GM12872 (cell line): Measurements from ENCODE around the gene ADCY3.

ENCODE experiments used
- CTCF ChIP-seq: IDR thresholded peaks from 3 replicates; pipeline ENCODE4 v1.5.1; 2011; ENCODE audit warnings: low read depth, mild to moderate bottlenecking, low read length, moderate library complexity; ENCODE audit not compliant: insufficient read depth

The ADCY3 gene

GRCh38 chr2:24857746-24858145 is 62.3 kb downstream of the ADCY3 start:
- no peak for TF ChIP-seq CTCF

- no peak for TF ChIP-seq CTCF
Measured at GRCh38 chr2:24856791-24857211, 63.2 kb downstream of the ADCY3 start.

DNA sequence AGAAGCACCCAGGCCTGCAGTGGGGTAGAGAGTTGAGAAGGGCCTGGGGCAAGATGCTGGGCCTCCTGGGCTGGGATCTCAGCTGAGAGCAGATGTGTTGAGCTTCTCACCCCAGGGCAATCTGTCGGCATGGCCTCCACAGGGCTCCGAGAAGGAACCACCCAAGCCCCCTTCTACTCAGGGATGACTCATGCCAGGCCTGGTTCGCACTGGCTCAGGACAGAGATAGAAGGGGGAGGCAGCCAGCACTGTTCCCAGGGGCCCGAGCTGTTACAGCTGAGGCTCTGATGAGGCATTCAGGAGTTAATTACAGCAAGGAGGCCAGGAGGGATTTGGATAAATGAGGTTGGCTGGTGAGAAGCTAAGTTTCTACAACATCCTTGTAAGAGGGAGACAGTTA is 64.3 kb downstream of the ADCY3 start:
- no peak for TF ChIP-seq CTCF

DNA sequence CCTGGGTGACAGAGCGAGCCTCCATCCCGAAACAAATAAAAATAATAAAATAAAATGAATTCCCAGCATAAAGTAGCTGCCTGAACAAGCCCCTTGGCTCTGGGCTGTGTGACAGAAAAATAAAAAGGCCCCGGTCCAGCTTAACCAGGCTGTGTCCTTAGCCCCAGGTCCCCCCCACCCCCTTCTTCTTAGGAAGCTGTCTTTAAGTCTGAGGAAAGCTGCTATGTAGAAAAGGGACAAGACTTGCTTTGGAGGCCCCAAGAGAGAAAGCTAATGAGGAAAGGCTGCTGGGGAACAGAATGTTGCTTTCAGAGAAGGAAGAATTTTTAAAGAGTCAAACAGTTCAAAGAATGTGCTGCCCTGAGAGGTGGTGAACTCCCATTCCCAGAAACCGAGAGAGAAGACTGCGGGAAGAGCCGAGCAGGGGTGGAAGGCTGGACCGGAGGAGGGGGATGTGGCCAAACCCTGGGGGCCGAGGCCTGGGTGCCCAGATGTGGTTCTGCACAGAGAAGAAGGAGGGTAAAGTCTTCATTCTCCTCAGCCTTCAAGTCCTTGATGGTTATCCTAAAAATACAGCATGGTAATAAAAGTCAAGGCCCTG is 64.9 kb downstream of the ADCY3 start:
- TF ChIP-seq CTCF: no peak

DNA sequence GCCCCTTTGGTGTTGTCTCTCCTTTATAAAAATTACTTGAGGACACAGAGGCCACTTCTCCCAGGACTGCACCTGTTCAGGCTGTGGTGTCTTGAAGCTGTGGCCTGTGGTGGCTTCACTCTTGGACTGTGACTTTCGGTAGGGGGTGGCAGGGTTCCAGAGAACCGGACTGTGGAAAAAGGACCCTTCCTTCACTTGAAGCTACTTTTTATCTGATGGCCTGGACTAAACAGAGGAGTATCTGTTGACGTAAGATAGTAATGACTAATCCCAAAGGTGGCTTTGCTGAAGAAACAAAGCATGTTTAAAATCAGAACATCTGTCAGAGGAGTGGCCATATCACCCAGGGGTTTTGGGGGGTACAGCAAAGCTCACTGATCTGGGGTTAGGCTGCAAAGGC is 66.0 kb downstream of the ADCY3 start:
- TF ChIP-seq CTCF: no peak

GRCh38 chr2:24853046-24853445 is 67.0 kb downstream of the ADCY3 start:
- TF ChIP-seq CTCF: no peak

DNA sequence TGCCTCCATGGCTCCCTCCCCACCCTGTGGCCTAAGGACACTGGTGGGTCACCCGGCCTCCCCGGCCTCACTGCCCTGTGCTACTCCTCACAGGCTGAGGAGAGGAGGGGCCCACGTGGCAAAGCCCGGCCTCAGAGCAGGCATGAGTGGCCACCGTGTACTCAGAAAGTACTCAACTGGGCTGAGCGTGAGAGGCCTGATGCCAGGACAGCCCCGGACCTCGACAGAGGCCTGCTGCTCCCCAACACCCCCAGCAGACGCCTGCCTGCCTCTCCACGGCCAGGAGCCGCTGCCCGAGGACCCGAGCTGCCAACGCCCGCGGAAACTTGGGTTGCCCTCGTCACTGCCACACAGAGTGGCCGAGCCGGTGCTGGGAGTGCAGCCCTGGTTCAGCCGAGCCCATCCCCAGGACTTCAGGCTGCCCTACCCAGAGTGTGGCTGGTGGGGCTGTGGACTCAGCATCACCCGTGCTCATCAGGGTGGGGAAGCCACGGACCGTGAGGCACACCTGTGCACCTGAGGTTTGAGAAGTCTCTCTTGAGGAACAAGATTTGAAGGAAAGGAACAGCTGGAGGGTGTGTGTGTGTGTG is 67.5 kb downstream of the ADCY3 start:
- TF ChIP-seq CTCF: no peak

DNA sequence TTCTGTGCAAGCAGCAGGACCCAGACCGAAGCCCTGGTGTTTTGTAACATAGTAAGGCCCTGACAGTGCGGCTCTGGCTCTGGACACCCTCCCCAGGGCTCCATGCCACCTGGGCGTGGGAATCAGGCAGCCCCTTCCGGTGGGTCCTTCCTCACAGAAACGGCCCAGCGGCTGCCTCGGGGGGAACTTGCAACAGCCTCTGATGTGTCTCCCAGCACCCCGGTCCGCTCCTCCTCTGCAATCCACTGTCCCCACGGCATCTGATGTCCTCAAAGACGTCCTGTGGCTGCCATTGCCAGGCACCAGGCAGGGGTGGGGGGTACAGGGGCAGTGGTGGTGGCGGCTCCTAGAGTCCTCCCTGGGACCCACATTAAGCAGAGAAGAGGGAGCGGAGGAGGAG is 68.0 kb downstream of the ADCY3 start:
- no peak for TF ChIP-seq CTCF
